PC-3 (cell line): ENCODE results near the gene SDK1. TPM values are rescaled to one million over a fixed set of nuclear protein-coding genes. Genes with fewer than 3 reads are reported as not detected.
A peak's percentile ranks its signal among the peaks of the same experiment; 100 is the strongest.

Experiments used
- ATAC-seq: fragments of 200-7000 bp; cut with Tn5 transposase; 2 replicates; pipeline ENCODE4 v1.9.1; 2020; ENCODE audit warnings: mild to moderate bottlenecking, moderate library complexity
- BruUV-seq: library from RNA; stranded (reverse); fragments of 400-500 nt; replicated peaks from 2 replicates; lab custom pipeline; 2021; lab: Mats Ljungman, UMichigan
- CTCF ChIA-PET: fragments of 300-600 bp; sonication (Branson Sonifier 250); formaldehyde crosslinking; loops from one replicate; lab custom pipeline; 2022; ENCODE audit warnings: antibody characterized with exemption; lab: Charles Lee
- POLR2A ChIA-PET: fragments of 300-600 bp; sonication (Branson Sonifier 250); formaldehyde crosslinking; loops from one replicate; lab custom pipeline; 2022; ENCODE audit warnings: antibody characterized with exemption; ENCODE audit not compliant: unreplicated experiment; lab: Charles Lee
- DNase-seq: peaks from one replicate; pipeline ENCODE4 v3.0.0-alpha.2; 2015
- H2AFZ ChIP-seq: fragments of 300-600 bp; sonication (generic); 2 replicates; pipeline ENCODE4 v1.6.0; 2016; ENCODE audit warnings: antibody characterized with exemption, low read length
- H3F3A ChIP-seq: fragments of 300-600 bp; sonication (generic); one replicate; pipeline ENCODE4 v1.6.0; 2017; ENCODE audit warnings: antibody characterized with exemption, low read length, control low read depth, mild to moderate bottlenecking; ENCODE audit not compliant: unreplicated experiment
- H3K27ac ChIP-seq: fragments of 300-600 bp; sonication (generic); 2 replicates; pipeline ENCODE4 v1.5.1; 2016; ENCODE audit warnings: mild to moderate bottlenecking, low read length
- H3K27me3 ChIP-seq: fragments of 300-600 bp; sonication (generic); 2 replicates; pipeline ENCODE4 v1.6.1; 2016; ENCODE audit warnings: low read length, mixed read lengths
- H3K36me3 ChIP-seq: fragments of 300-600 bp; sonication (generic); 2 replicates; pipeline ENCODE4 v1.6.1; 2016; ENCODE audit warnings: low read depth, mixed run types, low read length, mixed read lengths
- H3K4me1 ChIP-seq: fragments of 300-600 bp; sonication (generic); 2 replicates; pipeline ENCODE4 v1.5.1; 2016; ENCODE audit warnings: low read length; ENCODE audit not compliant: insufficient read depth
- H3K4me2 ChIP-seq: fragments of 300-600 bp; sonication (generic); 2 replicates; pipeline ENCODE4 v1.6.0; 2016; ENCODE audit warnings: low read length
- H3K4me3 ChIP-seq: fragments of 300-600 bp; sonication (generic); 2 replicates; pipeline ENCODE4 v1.5.1; 2016; ENCODE audit warnings: mild to moderate bottlenecking, low read length, mixed read lengths
- H3K79me2 ChIP-seq: fragments of 300-600 bp; sonication (generic); 2 replicates; pipeline ENCODE4 v1.6.1; 2017; ENCODE audit warnings: low read length, mixed read lengths
- H3K9ac ChIP-seq: fragments of 300-600 bp; sonication (generic); 2 replicates; pipeline ENCODE4 v1.6.0; 2016; ENCODE audit warnings: mild to moderate bottlenecking, low read length
- H3K9me2 ChIP-seq: fragments of 300-600 bp; sonication (generic); replicated peaks from 2 replicates; pipeline ENCODE4 v1.6.1; 2016; ENCODE audit warnings: mixed run types, low read length, mixed read lengths
- H3K9me3 ChIP-seq: fragments of 300-600 bp; sonication (generic); 2 replicates; pipeline ENCODE4 v1.6.1; 2016; ENCODE audit warnings: low read length, mixed read lengths
- H4K20me1 ChIP-seq: fragments of 300-600 bp; sonication (generic); 2 replicates; pipeline ENCODE4 v1.6.1; 2016; ENCODE audit warnings: low read length, mixed read lengths
- CTCF ChIP-seq: fragments of 300-600 bp; sonication (generic); conservative IDR thresholded peaks from 2 replicates; pipeline ENCODE4 v1.5.1; 2017; ENCODE audit warnings: antibody characterized with exemption, low read depth, mild to moderate bottlenecking, low read length
- EZH2 ChIP-seq: fragments of 300-600 bp; sonication (generic); IDR thresholded peaks from one replicate; pipeline ENCODE4 v1.6.1; 2017; ENCODE audit warnings: antibody characterized with exemption, mild to moderate bottlenecking, low read length; ENCODE audit not compliant: unreplicated experiment
- EZH2phosphoT487 ChIP-seq: fragments of 300-600 bp; sonication (generic); IDR thresholded peaks from 2 replicates; pipeline ENCODE4 v1.6.1; 2018; ENCODE audit warnings: mild to moderate bottlenecking, antibody characterized with exemption, low read length, borderline replicate concordance
- intact Hi-C: fragments of 100-400 bp; cut with micrococcal nuclease; formaldehyde crosslinking; loops from 2 replicates; pipeline ENCODE4 v1.9.0; 2023
- total RNA-seq: library from RNA; depleted of rRNA; stranded (reverse); fragments of >200 nt; gene quantifications from 2 replicates; pipeline ENCODE4 v1.2.3, GENCODE V29; 2014

SDK1 gene
- total RNA-seq, 1 experiment from 2014 or later, result 2.8 TPM

GRCh38 chr7:3297105-3297819 is 3.8 kb upstream of the SDK1 start:
- Histone ChIP-seq H2AFZ (no peak overlapping the region), H3K4me2 (no peak overlapping the region), H4K20me1 (no peaks in the 10 kb centered on the region), H3F3A (no peaks in the 10 kb centered on the region), H3K27ac (no peak overlapping the region), H3K9me3 (no peaks in the 10 kb centered on the region), H3K9ac (no peak overlapping the region), H3K9me2 (no peaks in the 10 kb centered on the region), H3K4me1 (no peaks in the 10 kb centered on the region; the same call in 1 of the 2 replicates), H3K27me3 (peaks cover 5% of the 10 kb centered on the region), H3K36me3 (no peaks in the 10 kb centered on the region), H3K4me3 (no peak overlapping the region), H3K79me2 (no peaks in the 10 kb centered on the region)
- intact Hi-C loops, result no loop called here
- ATAC-seq (no peak), DNase-seq (no peak)
- no TSS peak for BruUV-seq
- POLR2A ChIA-PET, result no interaction called here
- CTCF ChIA-PET, result no interaction called here
- TF ChIP-seq EZH2phosphoT487, result no peak
- TF ChIP-seq EZH2, result no peak
- no peak for TF ChIP-seq CTCF

DNA sequence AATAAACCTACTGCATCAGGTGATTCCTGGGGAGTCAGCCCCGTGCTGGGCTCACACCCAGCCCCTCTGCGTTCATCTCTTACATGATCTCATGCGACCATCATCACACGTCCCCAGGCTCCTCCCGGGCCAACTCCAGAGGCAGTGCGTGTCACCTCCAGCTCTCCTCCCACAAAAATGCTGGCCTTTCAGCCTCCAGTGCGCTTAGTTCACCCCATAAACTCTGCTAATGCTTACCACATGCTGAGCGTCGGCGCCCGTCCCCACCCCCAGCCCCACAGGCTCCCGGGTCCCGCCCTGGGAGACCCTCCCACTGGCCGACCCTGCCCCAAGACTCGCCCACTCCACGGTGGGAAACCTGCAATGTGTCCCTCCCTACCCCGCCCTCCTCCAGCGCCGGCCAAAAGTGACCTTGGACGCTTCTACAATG is 816 bp upstream of the SDK1 start:
- peak overlapping the region; percentile 83 for H2AFZ ChIP-seq
- DNase-seq (peak; percentile 4), ATAC-seq (peak; percentile 5; the same call in 1 of the 2 replicates)
- no peaks in the 10 kb centered on the region for H3K9me2 ChIP-seq
- H3K9ac ChIP-seq, result no peak overlapping the region
- BruUV-seq, result no TSS peak
- H3K4me1 ChIP-seq, result no peaks in the 10 kb centered on the region; the same call in 1 of the 2 replicates
- intact Hi-C loops, result loop anchor here (5.0 to 10.0 kb wide), 2 partner anchors 137 to 435 kb away; no protein-coding TSS in a partner anchor
- H3K36me3 ChIP-seq, result no peaks in the 10 kb centered on the region
- POLR2A ChIA-PET, result no interaction called here
- TF ChIP-seq CTCF, result no peak
- TF ChIP-seq EZH2, result no peak
- no peak for TF ChIP-seq EZH2phosphoT487
- peaks cover 26% of the 10 kb centered on the region for H3K27me3 ChIP-seq
- no peak overlapping the region for H3K27ac ChIP-seq
- peak overlapping the region; percentile 67 for H3K4me3 ChIP-seq
- CTCF ChIA-PET, result interaction anchor here (0.6 to 1.5 kb wide), 4 partner anchors 100 to 665 kb away, joined by 4 to 12 read pairs (median 4); no protein-coding TSS in a partner anchor
- H3K4me2 ChIP-seq, result peak overlapping the region; percentile 87
- H4K20me1 ChIP-seq, result no peaks in the 10 kb centered on the region
- H3F3A ChIP-seq, result no peaks in the 10 kb centered on the region
- H3K9me3 ChIP-seq, result no peaks in the 10 kb centered on the region
- H3K79me2 ChIP-seq, result no peaks in the 10 kb centered on the region

DNA sequence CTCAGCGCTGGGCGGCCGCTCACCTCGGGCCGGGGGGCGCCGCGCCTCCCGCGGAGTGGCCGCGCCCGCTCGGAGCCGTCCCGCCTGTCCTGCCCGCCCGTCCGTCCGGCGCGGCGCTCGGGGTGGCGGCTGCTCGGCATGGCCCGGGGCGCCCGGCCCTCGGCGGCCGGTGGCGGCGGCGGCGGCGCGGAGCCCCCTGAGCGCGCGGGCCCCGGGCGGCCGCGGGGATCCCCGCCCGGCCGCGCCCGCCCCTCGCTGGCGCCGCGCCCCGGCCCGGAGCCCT is 338 bp downstream of the SDK1 start:
- Histone ChIP-seq H3F3A (no peaks in the 10 kb centered on the region), H3K36me3 (no peaks in the 10 kb centered on the region), H2AFZ (no peak overlapping the region), H3K27me3 (peaks cover 26% of the 10 kb centered on the region), H3K9ac (no peak overlapping the region), H3K27ac (no peak overlapping the region), H3K79me2 (no peaks in the 10 kb centered on the region), H3K4me2 (no peak overlapping the region), H3K4me1 (no peaks in the 10 kb centered on the region; the same call in 1 of the 2 replicates), H4K20me1 (no peaks in the 10 kb centered on the region), H3K9me2 (no peaks in the 10 kb centered on the region), H3K9me3 (no peaks in the 10 kb centered on the region), H3K4me3 (no peak overlapping the region)
- ATAC-seq (peak; percentile 15), DNase-seq (no peak)
- BruUV-seq, result no TSS peak
- CTCF ChIA-PET, result interaction anchor here (1.0 to 1.5 kb wide), 2 partner anchors 99 to 431 kb away, joined by 4 read pairs; no protein-coding TSS in a partner anchor
- POLR2A ChIA-PET, result no interaction called here
- intact Hi-C loops, result loop anchor here (5.0 to 10.0 kb wide), 2 partner anchors 136 to 437 kb away; no protein-coding TSS in a partner anchor
- no peak for TF ChIP-seq EZH2
- no peak for TF ChIP-seq EZH2phosphoT487
- TF ChIP-seq CTCF, result no peak
